LNCAP (cell line): ENCODE results near the gene NAA38.

Experiments
- CTCF ChIP-seq: fragments of 450-650 bp; IDR thresholded peaks from 2 replicates; pipeline ENCODE4 v1.5.1; 2017; ENCODE audit warnings: mild to moderate bottlenecking

Gene NAA38

GRCh38 chr17:7817643-7817964 lies 39.8 kb downstream of the NAA38 start:
- TF ChIP-seq CTCF: no peak

GRCh38 chr17:7816926-7817642 lies 40.3 kb downstream of the NAA38 start:
- no peak for TF ChIP-seq CTCF

GRCh38 chr17:7814969-7815368 lies 42.4 kb downstream of the NAA38 start:
- TF ChIP-seq CTCF: no peak

GRCh38 chr17:7811251-7811650 lies 46.1 kb downstream of the NAA38 start:
- no peak for TF ChIP-seq CTCF

GRCh38 chr17:7809086-7809790 lies 48.1 kb downstream of the NAA38 start:
- no peak for TF ChIP-seq CTCF

GRCh38 chr17:7807206-7807605 lies 50.2 kb downstream of the NAA38 start:
- TF ChIP-seq CTCF: no peak
